ENCODE data around the gene C20orf204.

GRCh38 chr20:64084685-64085152, 48.7 kb downstream of the C20orf204 start:
- TF ChIP-seq, protein P1, sequence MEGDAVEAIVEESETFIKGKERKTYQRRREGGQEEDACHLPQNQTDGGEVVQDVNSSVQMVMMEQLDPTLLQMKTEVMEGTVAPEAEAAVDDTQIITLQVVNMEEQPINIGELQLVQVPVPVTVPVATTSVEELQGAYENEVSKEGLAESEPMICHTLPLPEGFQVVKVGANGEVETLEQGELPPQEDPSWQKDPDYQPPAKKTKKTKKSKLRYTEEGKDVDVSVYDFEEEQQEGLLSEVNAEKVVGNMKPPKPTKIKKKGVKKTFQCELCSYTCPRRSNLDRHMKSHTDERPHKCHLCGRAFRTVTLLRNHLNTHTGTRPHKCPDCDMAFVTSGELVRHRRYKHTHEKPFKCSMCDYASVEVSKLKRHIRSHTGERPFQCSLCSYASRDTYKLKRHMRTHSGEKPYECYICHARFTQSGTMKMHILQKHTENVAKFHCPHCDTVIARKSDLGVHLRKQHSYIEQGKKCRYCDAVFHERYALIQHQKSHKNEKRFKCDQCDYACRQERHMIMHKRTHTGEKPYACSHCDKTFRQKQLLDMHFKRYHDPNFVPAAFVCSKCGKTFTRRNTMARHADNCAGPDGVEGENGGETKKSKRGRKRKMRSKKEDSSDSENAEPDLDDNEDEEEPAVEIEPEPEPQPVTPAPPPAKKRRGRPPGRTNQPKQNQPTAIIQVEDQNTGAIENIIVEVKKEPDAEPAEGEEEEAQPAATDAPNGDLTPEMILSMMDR (IDR thresholded peaks at IDR 0.05; ENCODE audit: borderline replicate concordance, extremely low read depth, low read length, poor library complexity, severe bottlenecking), result no peak
- no peak for TF ChIP-seq EZH2 (IDR thresholded peaks at IDR 0.05; ENCODE audit: borderline replicate concordance, low read depth, low read length, severe bottlenecking)
